H9 (cell line): Measurements from ENCODE around the gene ABCD1. TPM values are rescaled to one million over a fixed set of nuclear protein-coding genes. Genes with fewer than 3 reads are reported as not detected.

Experiments used
- DNase-seq: peaks from one replicate; pipeline ENCODE4 v3.0.0-alpha.2; 2017
- H2AFZ ChIP-seq: one replicate; pipeline ENCODE4 v1.6.1; 2013; ENCODE audit warnings: mild to moderate bottlenecking, low read length, control low read depth, moderate library complexity
- H2AK5ac ChIP-seq: 2 replicates; pipeline ENCODE4 v1.6.1; 2013; ENCODE audit warnings: low read length, control low read depth, mixed read lengths; ENCODE audit not compliant: insufficient read length
- H2BK120ac ChIP-seq: one replicate; pipeline ENCODE4 v1.6.1; 2013; ENCODE audit warnings: low read depth, mild to moderate bottlenecking, low read length, control low read depth, inconsistent platforms; ENCODE audit not compliant: poor library complexity, severe bottlenecking
- H2BK12ac ChIP-seq: 2 replicates; pipeline ENCODE4 v1.6.1; 2013; ENCODE audit warnings: low read length, control low read depth, mixed read lengths, low read depth; ENCODE audit not compliant: insufficient read length
- H2BK15ac ChIP-seq: 2 replicates; pipeline ENCODE4 v1.6.1; 2013; ENCODE audit warnings: low read depth, low read length, control low read depth
- H2BK20ac ChIP-seq: one replicate; pipeline ENCODE4 v1.6.1; 2013; ENCODE audit warnings: low read depth, mild to moderate bottlenecking, low read length, control low read depth, inconsistent platforms; ENCODE audit not compliant: poor library complexity, severe bottlenecking
- H2BK5ac ChIP-seq: 2 replicates; pipeline ENCODE4 v1.6.1; 2013; ENCODE audit warnings: low read length, control low read depth, mixed read lengths; ENCODE audit not compliant: insufficient read length
- H3K14ac ChIP-seq: 2 replicates; pipeline ENCODE4 v1.6.1; 2013; ENCODE audit warnings: low read length, control low read depth; ENCODE audit not compliant: insufficient read depth
- H3K18ac ChIP-seq: 2 replicates; pipeline ENCODE4 v1.6.1; 2013; ENCODE audit warnings: low read depth, mild to moderate bottlenecking, mixed read lengths, low read length, control low read depth; ENCODE audit not compliant: insufficient read length
- H3K23ac ChIP-seq: 2 replicates; pipeline ENCODE4 v1.6.1; 2013; ENCODE audit warnings: low read length, control low read depth, mixed read lengths, low read depth; ENCODE audit not compliant: insufficient read length
- H3K23me2 ChIP-seq: 2 replicates; pipeline ENCODE4 v1.6.1; 2013; ENCODE audit warnings: low read depth, mild to moderate bottlenecking, mixed read lengths, low read length, control low read depth; ENCODE audit not compliant: insufficient read length, poor library complexity, severe bottlenecking
- H3K27ac ChIP-seq: 2 replicates; pipeline ENCODE4 v1.5.1; 2013; ENCODE audit warnings: low read length, control low read depth, mixed read lengths, low read depth; ENCODE audit not compliant: insufficient read length
- H3K27me3 ChIP-seq: 2 replicates; pipeline ENCODE4 v1.6.1; 2013; ENCODE audit warnings: low read length, control low read depth, inconsistent platforms; ENCODE audit not compliant: insufficient read depth
- H3K4ac ChIP-seq: 2 replicates; pipeline ENCODE4 v1.6.1; 2013; ENCODE audit warnings: low read depth, mild to moderate bottlenecking, control low read depth, inconsistent platforms, low read length, moderate library complexity
- H3K4me1 ChIP-seq: 2 replicates; pipeline ENCODE4 v1.6.1; 2013; ENCODE audit warnings: low read length, control low read depth, inconsistent platforms; ENCODE audit not compliant: insufficient read depth
- H3K4me2 ChIP-seq: 2 replicates; pipeline ENCODE4 v1.6.1; 2013; ENCODE audit warnings: low read length, control low read depth, mixed read lengths; ENCODE audit not compliant: insufficient read length, insufficient read depth
- H3K56ac ChIP-seq: 2 replicates; pipeline ENCODE4 v1.6.1; 2013; ENCODE audit warnings: low read depth, mild to moderate bottlenecking, mixed read lengths, low read length, control low read depth; ENCODE audit not compliant: insufficient read length
- H3K79me1 ChIP-seq: 2 replicates; pipeline ENCODE4 v1.6.1; 2013; ENCODE audit warnings: low read depth, mild to moderate bottlenecking, moderate library complexity, low read length, control low read depth, inconsistent platforms; ENCODE audit not compliant: insufficient read depth, poor library complexity, severe bottlenecking
- H3K79me2 ChIP-seq: 2 replicates; pipeline ENCODE4 v1.6.1; 2013; ENCODE audit warnings: low read length, control low read depth, inconsistent platforms; ENCODE audit not compliant: insufficient read depth
- H3K9ac ChIP-seq: 2 replicates; pipeline ENCODE4 v1.6.1; 2013; ENCODE audit warnings: low read length, control low read depth, mixed read lengths; ENCODE audit not compliant: insufficient read length; ENCODE audit errors: extremely low read depth
- H3K9me3 ChIP-seq: one replicate; pipeline ENCODE4 v1.6.1; 2013; ENCODE audit warnings: low read depth, low read length, inconsistent platforms; ENCODE audit not compliant: control insufficient read depth
- H3T11ph ChIP-seq: one replicate; pipeline ENCODE4 v1.6.1; 2013; ENCODE audit warnings: mild to moderate bottlenecking, low read length, control low read depth, inconsistent platforms
- H4K20me1 ChIP-seq: one replicate; pipeline ENCODE4 v1.6.1; 2013; ENCODE audit not compliant: control insufficient read depth, insufficient read length, insufficient read depth
- H4K5ac ChIP-seq: 2 replicates; pipeline ENCODE4 v1.6.1; 2013; ENCODE audit warnings: low read depth, mild to moderate bottlenecking, mixed read lengths, low read length, control low read depth; ENCODE audit not compliant: insufficient read length
- H4K8ac ChIP-seq: replicated peaks from 2 replicates; pipeline ENCODE4 v1.6.1; 2013; ENCODE audit warnings: low read length, control low read depth, mixed read lengths, low read depth; ENCODE audit not compliant: insufficient read length
- H4K91ac ChIP-seq: 2 replicates; pipeline ENCODE4 v1.6.1; 2013; ENCODE audit warnings: low read depth, mild to moderate bottlenecking, moderate library complexity, mixed read lengths, low read length, control low read depth; ENCODE audit not compliant: insufficient read length
- H3K27ac Mint-ChIP-seq, 3 experiments: 2 replicates in 2 of 3; 3 replicates in 1 of 3; pipeline ENCODE4 v1.8.0; 2020 to 2021; ENCODE audit warnings: mixed read lengths in 3 of 3, mild to moderate bottlenecking in 1 of 3, moderate library complexity in 1 of 3
- H3K27me3 Mint-ChIP-seq: 2 replicates; pipeline ENCODE4 v1.8.0; 2021; ENCODE audit warnings: low read depth, mild to moderate bottlenecking, moderate library complexity, mixed read lengths
- H3K36me3 Mint-ChIP-seq, 3 experiments: 2 replicates in 2 of 3; 3 replicates in 1 of 3; pipeline ENCODE4 v1.8.0; 2020 to 2021; ENCODE audit warnings: low read depth in 3 of 3, mixed read lengths in 3 of 3; ENCODE audit not compliant: insufficient read depth in 1 of 3
- H3K4me1 Mint-ChIP-seq, 2 experiments: 2 replicates each; pipeline ENCODE4 v1.8.0; 2020; ENCODE audit warnings: mixed read lengths in 2 of 2
- H3K4me3 Mint-ChIP-seq, 2 experiments: 2 replicates in 1 of 2; 3 replicates in 1 of 2; pipeline ENCODE4 v1.8.0; 2020 to 2021; ENCODE audit warnings: mild to moderate bottlenecking in 2 of 2, mixed read lengths in 2 of 2, moderate library complexity in 1 of 2
- H3K9me3 Mint-ChIP-seq, 2 experiments: 2 replicates in 1 of 2; 3 replicates in 1 of 2; pipeline ENCODE4 v1.8.0; 2020; ENCODE audit warnings: mild to moderate bottlenecking in 2 of 2, mixed read lengths in 2 of 2, moderate library complexity in 1 of 2
- CTCF ChIP-seq: fragments of 200-600 bp; sonication (generic); conservative IDR thresholded peaks from 3 replicates; pipeline ENCODE4 v1.8.0; 2021; ENCODE audit warnings: antibody characterized with exemption, mild to moderate bottlenecking
- WGBS: extraction: QIAGEN DNeasy Blood & Tissue Kit; methylation state at CpG from one replicate; pipeline ENCODE4 v1.1.7; 2013; ENCODE audit warnings: missing lambda C conversion rate, low lambda C conversion rate, mixed read lengths; ENCODE audit not compliant: insufficient read length; ENCODE audit errors: extremely low coverage; 5-methylcytosine and 5-hydroxymethylcytosine counted together
- total RNA-seq: library from RNA; stranded (reverse); gene quantifications from 2 replicates; pipeline ENCODE4 v1.2.1, GENCODE V29; 2021

The ABCD1 gene
- total RNA-seq, 1 experiment from 2014 or later = 11.1 TPM

GRCh38 chrX:153727123-153727931 lies 2.7 kb downstream of the ABCD1 start:
- Histone ChIP-seq H3K27ac (no peak overlapping the region), H3K4me2 (no peak overlapping the region), H4K5ac (no peak overlapping the region), H3K9me3 (peaks cover 39% of the 10 kb centered on the region), H2BK5ac (no peak overlapping the region), H2BK12ac (no peak overlapping the region), H3K18ac (no peak overlapping the region), H2BK120ac (no peak overlapping the region), H3K4me1 (no peaks in the 10 kb centered on the region), H3T11ph (no peak overlapping the region), H3K56ac (no peak overlapping the region), H3K79me2 (peaks cover 7% of the 10 kb centered on the region; the same call in 1 of the 2 replicates), H3K14ac (peak overlapping the region; percentile 10; the same call in 1 of the 2 replicates), H3K4ac (no peak overlapping the region), H3K79me1 (no peaks in the 10 kb centered on the region), H3K23me2 (peaks cover 4% of the 10 kb centered on the region), H3K23ac (no peak overlapping the region), H2BK20ac (no peak overlapping the region), H4K91ac (no peak overlapping the region), H2AK5ac (no peak overlapping the region), H4K20me1 (no peaks in the 10 kb centered on the region), H4K8ac (no peak overlapping the region), H3K27me3 (no peaks in the 10 kb centered on the region), H2AFZ (no peak overlapping the region), H3K9ac (no peak overlapping the region), H2BK15ac (no peak overlapping the region)
- Mint-ChIP-seq H3K27me3 (no peaks in the 10 kb centered on the region; the same call in 1 of the 2 replicates), H3K4me1 (peaks cover 10 to 20% of the 10 kb centered on the region in 2 experiments), H3K36me3 (peaks cover 8 to 37% (median 35%) of the 10 kb centered on the region in 3 experiments; a peak in 6 of 7 replicates), H3K9me3 (peaks cover 57 to 69% of the 10 kb centered on the region in 2 experiments), H3K27ac (peak overlapping the region; percentile 44 to 77 (median 74); a peak in 3 of 7 replicates), H3K4me3 (peak overlapping the region; percentile 3 to 50; a peak in 3 of 5 replicates)
- WGBS = no CpG with 5 or more reads among the region's 23 CpGs
- TF ChIP-seq CTCF = no peak
- DNase-seq = no peak
